Osteoblast (primary cell): ENCODE data around the gene HK3. TPM values are rescaled to one million over a fixed set of nuclear protein-coding genes. Genes with fewer than 3 reads are reported as not detected.
A peak's percentile ranks its signal among the peaks of the same experiment; 100 is the strongest.

Experiments
- DNase-seq: peaks from one replicate; pipeline ENCODE4 v3.0.0; 2011; ENCODE audit warnings: low spot score, mixed read lengths; ENCODE audit not compliant: insufficient read length; ENCODE audit errors: missing footprints
- H2AFZ ChIP-seq: 2 replicates; pipeline ENCODE4 v1.6.0; 2011; ENCODE audit warnings: mild to moderate bottlenecking, low read length
- H3K27ac ChIP-seq: 2 replicates; pipeline ENCODE4 v1.5.1; 2011; ENCODE audit warnings: mild to moderate bottlenecking, low read depth, low read length, moderate library complexity
- H3K27me3 ChIP-seq: 2 replicates; pipeline ENCODE4 v1.6.0; 2012; ENCODE audit warnings: mild to moderate bottlenecking, control low read depth, inconsistent platforms, low read length, moderate library complexity; ENCODE audit not compliant: insufficient read depth
- H3K36me3 ChIP-seq: 2 replicates; pipeline ENCODE4 v1.5.1; 2011; ENCODE audit warnings: mild to moderate bottlenecking, low read length, control low read depth, moderate library complexity; ENCODE audit not compliant: insufficient read depth
- H3K4me1 ChIP-seq: 2 replicates; pipeline ENCODE4 v1.5.1; 2011; ENCODE audit warnings: mild to moderate bottlenecking, low read length, control low read depth, moderate library complexity; ENCODE audit not compliant: insufficient read depth
- H3K4me2 ChIP-seq: 2 replicates; pipeline ENCODE4 v1.6.0; 2011; ENCODE audit warnings: mild to moderate bottlenecking, low read length; ENCODE audit not compliant: insufficient read depth
- H3K4me3 ChIP-seq: fragments of 200-600 bp; sonication (generic); 3 replicates; pipeline ENCODE4 v1.5.1; 2012; ENCODE audit warnings: mild to moderate bottlenecking, low read length, inconsistent platforms; ENCODE audit not compliant: insufficient read depth
- H3K79me2 ChIP-seq: 2 replicates; pipeline ENCODE4 v1.6.0; 2012; ENCODE audit warnings: mild to moderate bottlenecking, low read length, control low read depth, inconsistent platforms; ENCODE audit not compliant: insufficient read depth
- H3K9me3 ChIP-seq: 2 replicates; pipeline ENCODE4 v1.5.1; 2011; ENCODE audit warnings: low read depth, low read length, control low read depth
- H4K20me1 ChIP-seq: 2 replicates; pipeline ENCODE4 v1.6.0; 2012; ENCODE audit warnings: mild to moderate bottlenecking, low read length, control low read depth; ENCODE audit not compliant: insufficient read depth
- CTCF ChIP-seq: IDR thresholded peaks from 2 replicates; pipeline ENCODE4 v1.5.1; 2011; ENCODE audit warnings: mild to moderate bottlenecking, low read depth, low read length, moderate library complexity; ENCODE audit errors: extremely low read depth
- total RNA-seq: library from RNA; depleted of rRNA; stranded (reverse); fragments of >200 nt; gene quantifications from 2 replicates; pipeline ENCODE4 v1.2.3, GENCODE V29; 2012

HK3 gene
- total RNA-seq, 1 donor, result 1.8 TPM

- peaks cover 5% of the 10 kb centered on the region for H3K27me3 ChIP-seq
- H2AFZ ChIP-seq, result no peak overlapping the region
- H3K27ac ChIP-seq, result no peak overlapping the region
- H3K36me3 ChIP-seq, result no peaks in the 10 kb centered on the region
- H3K4me2 ChIP-seq, result no peak overlapping the region
- DNase-seq, result no peak
- no peak for TF ChIP-seq CTCF
- H3K4me3 ChIP-seq, result no peak overlapping the region
- H3K79me2 ChIP-seq, result no peaks in the 10 kb centered on the region
- no peaks in the 10 kb centered on the region for H3K4me1 ChIP-seq
- no peaks in the 10 kb centered on the region for H4K20me1 ChIP-seq
- H3K9me3 ChIP-seq, result no peaks in the 10 kb centered on the region
These were observed 3.3 kb downstream of the HK3 start for GRCh38 chr5:176895831-176896230.

- no peak overlapping the region for H3K4me2 ChIP-seq
- no peaks in the 10 kb centered on the region for H3K36me3 ChIP-seq
- H4K20me1 ChIP-seq, result no peaks in the 10 kb centered on the region
- peaks cover 5% of the 10 kb centered on the region for H3K27me3 ChIP-seq
- H2AFZ ChIP-seq, result no peak overlapping the region
- H3K9me3 ChIP-seq, result no peaks in the 10 kb centered on the region
- H3K79me2 ChIP-seq, result no peaks in the 10 kb centered on the region
- no peak overlapping the region for H3K4me3 ChIP-seq
- no peak for TF ChIP-seq CTCF
- DNase-seq, result no peak
- H3K4me1 ChIP-seq, result no peaks in the 10 kb centered on the region
- H3K27ac ChIP-seq, result no peak overlapping the region
These were observed 4.8 kb downstream of the HK3 start for GRCh38 chr5:176894298-176894697.

- H3K27ac ChIP-seq, result no peak overlapping the region
- no peaks in the 10 kb centered on the region for H3K79me2 ChIP-seq
These were observed 6.5 kb downstream of the HK3 start for GRCh38 chr5:176892663-176893062.

GRCh38 chr5:176891331-176891958 is 7.7 kb downstream of the HK3 start:
- H3K79me2 ChIP-seq, result no peaks in the 10 kb centered on the region
- H3K4me1 ChIP-seq, result no peaks in the 10 kb centered on the region
- TF ChIP-seq CTCF, result no peak
- no peak overlapping the region for H3K4me3 ChIP-seq
- H3K27me3 ChIP-seq, result peaks cover 5% of the 10 kb centered on the region
- DNase-seq, result peak; percentile 62
- H3K27ac ChIP-seq, result no peak overlapping the region
- no peaks in the 10 kb centered on the region for H4K20me1 ChIP-seq
- H3K4me2 ChIP-seq, result no peak overlapping the region
- H3K9me3 ChIP-seq, result no peaks in the 10 kb centered on the region
- H2AFZ ChIP-seq, result no peak overlapping the region
- H3K36me3 ChIP-seq, result no peaks in the 10 kb centered on the region

More at GRCh38 chr5:176892663-176893062, 6.5 kb downstream of the HK3 start:
- DNase-seq, result no peak
- no peaks in the 10 kb centered on the region for H3K4me1 ChIP-seq
- no peak overlapping the region for H3K4me3 ChIP-seq
- no peak overlapping the region for H2AFZ ChIP-seq
- H3K36me3 ChIP-seq, result no peaks in the 10 kb centered on the region
- H3K27me3 ChIP-seq, result peaks cover 5% of the 10 kb centered on the region
- no peaks in the 10 kb centered on the region for H3K9me3 ChIP-seq
- H3K4me2 ChIP-seq, result no peak overlapping the region
- H4K20me1 ChIP-seq, result no peaks in the 10 kb centered on the region
- TF ChIP-seq CTCF, result no peak
